ENCODE measurements around the gene CTNNBL1.

DNA sequence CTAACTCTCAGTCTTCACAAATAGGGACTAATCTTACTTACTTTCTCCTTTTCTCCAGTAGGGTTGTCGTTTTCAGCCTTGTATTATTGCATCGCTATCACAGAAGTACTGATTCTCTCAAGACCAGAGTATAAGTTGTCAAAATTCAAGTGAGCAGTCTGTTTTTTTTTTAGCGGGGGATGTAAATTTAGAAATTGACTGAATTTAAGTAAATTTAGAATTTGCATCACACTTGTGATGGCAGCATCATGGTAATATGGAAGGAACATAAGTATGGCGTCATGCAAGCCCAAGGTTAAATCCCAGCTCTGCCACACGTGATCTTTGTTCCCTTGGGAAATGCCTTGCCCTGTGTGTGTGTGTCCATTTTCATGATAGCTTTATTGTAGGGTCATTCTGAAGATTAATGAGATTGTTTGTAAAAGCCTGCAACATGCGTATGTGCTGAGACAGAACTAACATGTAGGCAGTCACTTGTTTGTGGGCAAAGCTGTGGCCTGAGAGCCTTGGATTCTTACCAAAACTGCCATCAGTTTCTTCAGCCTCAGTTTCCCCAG lies 156.3 kb downstream of the CTNNBL1 start:
- no peak for TF ChIP-seq EZH2 (IDR thresholded peaks at IDR 0.05)
- TF ChIP-seq POLR2AphosphoS5 (IDR thresholded peaks at IDR 0.05; ENCODE audit: borderline replicate concordance, low read depth, low read length), result no peak
- no peak for TF ChIP-seq FOXP2 (optimal IDR thresholded peaks at IDR 0.05; ENCODE audit: control extremely low read depth, extremely low read length, insufficient read depth)
